HEK293 (cell line): ENCODE data around the gene HS3ST6.
A peak's percentile ranks its signal among the peaks of the same experiment; 100 is the strongest.

Experiments
- CTCF ChIA-PET: fragments of 350-600 bp; formaldehyde crosslinking; extraction: SDS; loops from one replicate; lab custom pipeline; 2021; ENCODE audit warnings: antibody characterized with exemption; lab: Yijun Ruan, JAX
- POLR2A ChIA-PET: fragments of 300-600 bp; formaldehyde crosslinking; extraction: SDS; loops from one replicate; lab custom pipeline; 2020; ENCODE audit warnings: antibody characterized with exemption, inconsistent platforms; lab: Yijun Ruan, JAX
- H3K27ac ChIP-seq: fragments of 200-500 bp; sonication (Bioruptor generic); 2 replicates; pipeline ENCODE4 v1.5.1; 2014; ENCODE audit warnings: low read depth, low read length, control low read depth, inconsistent platforms; ENCODE audit errors: extremely low read depth
- H3K36me3 ChIP-seq, 2 experiments: fragments of 200-500 bp in 1 of 2; sonication (Bioruptor generic) in 1 of 2; 1 replicate in 1 of 2; 2 replicates in 1 of 2; pipeline ENCODE4 v1.5.1; 2014 to 2017; ENCODE audit warnings: inconsistent platforms in 2 of 2, low read length in 2 of 2; ENCODE audit not compliant: control insufficient read depth in 2 of 2, insufficient read depth in 1 of 2
- H3K4me1 ChIP-seq: fragments of 200-500 bp; sonication (Bioruptor generic); 2 replicates; pipeline ENCODE4 v1.5.1; 2014; ENCODE audit warnings: mild to moderate bottlenecking, low read length, inconsistent platforms; ENCODE audit not compliant: control insufficient read depth, insufficient read depth
- H3K4me3 ChIP-seq: 2 replicates; pipeline ENCODE4 v1.5.1; 2011; ENCODE audit warnings: low read depth, mild to moderate bottlenecking, control low read depth, low read length, moderate library complexity
- H3K9me3 ChIP-seq: fragments of 200-500 bp; sonication (Bioruptor generic); 2 replicates; pipeline ENCODE4 v1.5.1; 2014; ENCODE audit warnings: low read depth, low read length, inconsistent platforms; ENCODE audit not compliant: control insufficient read depth, insufficient read depth
- GLI2 ChIP-seq: fragments of 450-650 bp; formaldehyde crosslinking; IDR thresholded peaks from 2 replicates; pipeline ENCODE4; 2017; ENCODE audit warnings: missing biosample characterization, missing genetic modification characterization, low read depth, borderline replicate concordance
- GLIS2 ChIP-seq: fragments of 450-650 bp; formaldehyde crosslinking; IDR thresholded peaks from 2 replicates; pipeline ENCODE4 v1.5.1; 2016; ENCODE audit warnings: missing biosample characterization, missing genetic modification characterization
- KLF16 ChIP-seq: fragments of 450-650 bp; formaldehyde crosslinking; IDR thresholded peaks from 2 replicates; pipeline ENCODE4 v1.5.1; 2017; ENCODE audit warnings: missing biosample characterization, missing genetic modification characterization
- REPIN1 ChIP-seq: fragments of 450-650 bp; formaldehyde crosslinking; IDR thresholded peaks from 2 replicates; pipeline ENCODE4 v1.5.1; 2017; ENCODE audit warnings: missing biosample characterization, missing genetic modification characterization, low read depth
- SCRT1 ChIP-seq: fragments of 450-650 bp; formaldehyde crosslinking; IDR thresholded peaks from 2 replicates; pipeline ENCODE4 v1.5.1; 2016; ENCODE audit warnings: missing biosample characterization, missing genetic modification characterization, borderline replicate concordance
- SP2 ChIP-seq: fragments of 450-650 bp; formaldehyde crosslinking; IDR thresholded peaks from 2 replicates; pipeline ENCODE4 v1.5.1; 2016; ENCODE audit warnings: missing biosample characterization, missing genetic modification characterization
- SP7 ChIP-seq: fragments of 450-650 bp; formaldehyde crosslinking; IDR thresholded peaks from 2 replicates; pipeline ENCODE4 v1.5.1; 2016; ENCODE audit warnings: missing biosample characterization, missing genetic modification characterization
- YY1 ChIP-seq: fragments of 450-650 bp; formaldehyde crosslinking; IDR thresholded peaks from 2 replicates; pipeline ENCODE4 v1.5.1; 2018; ENCODE audit warnings: missing biosample characterization, missing genetic modification characterization
- YY2 ChIP-seq: fragments of 450-650 bp; formaldehyde crosslinking; IDR thresholded peaks from 2 replicates; pipeline ENCODE4 v1.5.1; 2016; ENCODE audit warnings: missing biosample characterization, missing genetic modification characterization
- ZBTB20 ChIP-seq: fragments of 450-650 bp; formaldehyde crosslinking; IDR thresholded peaks from 2 replicates; pipeline ENCODE4 v1.5.1; 2016; ENCODE audit warnings: missing biosample characterization, missing genetic modification characterization
- ZBTB48 ChIP-seq: fragments of 450-650 bp; formaldehyde crosslinking; IDR thresholded peaks from 2 replicates; pipeline ENCODE4 v1.5.1; 2016; ENCODE audit warnings: missing biosample characterization, missing genetic modification characterization
- ZFP69B ChIP-seq: fragments of 450-650 bp; formaldehyde crosslinking; IDR thresholded peaks from 2 replicates; pipeline ENCODE4 v1.5.1; 2016; ENCODE audit warnings: missing biosample characterization, missing genetic modification characterization
- ZNF121 ChIP-seq: fragments of 450-650 bp; formaldehyde crosslinking; IDR thresholded peaks from 2 replicates; pipeline ENCODE4 v1.5.1; 2016; ENCODE audit warnings: missing biosample characterization, missing genetic modification characterization
- ZNF426 ChIP-seq: fragments of 450-650 bp; formaldehyde crosslinking; IDR thresholded peaks from 2 replicates; pipeline ENCODE4 v1.5.1; 2017; ENCODE audit warnings: missing biosample characterization, missing genetic modification characterization, mild to moderate bottlenecking, inconsistent platforms, moderate library complexity
- ZNF548 ChIP-seq: fragments of 450-650 bp; formaldehyde crosslinking; IDR thresholded peaks from 2 replicates; pipeline ENCODE4 v1.5.1; 2016; ENCODE audit warnings: missing biosample characterization, missing genetic modification characterization
- ZNF658 ChIP-seq: fragments of 450-650 bp; formaldehyde crosslinking; IDR thresholded peaks from 2 replicates; pipeline ENCODE4; 2016; ENCODE audit warnings: missing biosample characterization, missing genetic modification characterization
- ZNF660 ChIP-seq: fragments of 450-650 bp; IDR thresholded peaks from 2 replicates; pipeline ENCODE4 v1.5.1; 2018; ENCODE audit warnings: missing biosample characterization, mild to moderate bottlenecking, missing genetic modification characterization
- ZSCAN23 ChIP-seq: fragments of 450-650 bp; formaldehyde crosslinking; IDR thresholded peaks from 2 replicates; pipeline ENCODE4 v1.5.1; 2016; ENCODE audit warnings: missing biosample characterization, missing genetic modification characterization
- ZSCAN4 ChIP-seq: fragments of 450-650 bp; formaldehyde crosslinking; IDR thresholded peaks from 2 replicates; pipeline ENCODE4 v1.5.1; 2017; ENCODE audit warnings: missing biosample characterization, missing genetic modification characterization
- ZXDB ChIP-seq: fragments of 450-650 bp; formaldehyde crosslinking; IDR thresholded peaks from 2 replicates; pipeline ENCODE4 v1.5.1; 2016; ENCODE audit warnings: missing biosample characterization, missing genetic modification characterization
- TF ChIP-seq, protein P1 (sequence below): fragments of 450-650 bp; formaldehyde crosslinking; IDR thresholded peaks from 2 replicates; pipeline ENCODE4 v1.5.1; 2016; ENCODE audit warnings: missing biosample characterization, missing genetic modification characterization
- TF ChIP-seq, protein P2 (sequence below): fragments of 450-650 bp; formaldehyde crosslinking; IDR thresholded peaks from 2 replicates; pipeline ENCODE4 v1.5.0; 2017; ENCODE audit warnings: missing biosample characterization, missing genetic modification characterization, borderline replicate concordance
- TF ChIP-seq, protein P3 (sequence below): fragments of 450-650 bp; formaldehyde crosslinking; conservative IDR thresholded peaks from 2 replicates; pipeline ENCODE4 v1.5.1; 2016; ENCODE audit warnings: low read depth, missing biosample characterization, missing genetic modification characterization
- TF ChIP-seq, protein P4 (sequence below): fragments of 450-650 bp; formaldehyde crosslinking; IDR thresholded peaks from 2 replicates; pipeline ENCODE4 v1.5.1; 2016; ENCODE audit warnings: missing biosample characterization, missing genetic modification characterization
- TF ChIP-seq, protein P5 (sequence below): fragments of 450-650 bp; formaldehyde crosslinking; optimal IDR thresholded peaks from 2 replicates; pipeline ENCODE3; 2016; ENCODE audit warnings: missing biosample characterization, mild to moderate bottlenecking, missing genetic modification characterization

HS3ST6 gene

DNA sequence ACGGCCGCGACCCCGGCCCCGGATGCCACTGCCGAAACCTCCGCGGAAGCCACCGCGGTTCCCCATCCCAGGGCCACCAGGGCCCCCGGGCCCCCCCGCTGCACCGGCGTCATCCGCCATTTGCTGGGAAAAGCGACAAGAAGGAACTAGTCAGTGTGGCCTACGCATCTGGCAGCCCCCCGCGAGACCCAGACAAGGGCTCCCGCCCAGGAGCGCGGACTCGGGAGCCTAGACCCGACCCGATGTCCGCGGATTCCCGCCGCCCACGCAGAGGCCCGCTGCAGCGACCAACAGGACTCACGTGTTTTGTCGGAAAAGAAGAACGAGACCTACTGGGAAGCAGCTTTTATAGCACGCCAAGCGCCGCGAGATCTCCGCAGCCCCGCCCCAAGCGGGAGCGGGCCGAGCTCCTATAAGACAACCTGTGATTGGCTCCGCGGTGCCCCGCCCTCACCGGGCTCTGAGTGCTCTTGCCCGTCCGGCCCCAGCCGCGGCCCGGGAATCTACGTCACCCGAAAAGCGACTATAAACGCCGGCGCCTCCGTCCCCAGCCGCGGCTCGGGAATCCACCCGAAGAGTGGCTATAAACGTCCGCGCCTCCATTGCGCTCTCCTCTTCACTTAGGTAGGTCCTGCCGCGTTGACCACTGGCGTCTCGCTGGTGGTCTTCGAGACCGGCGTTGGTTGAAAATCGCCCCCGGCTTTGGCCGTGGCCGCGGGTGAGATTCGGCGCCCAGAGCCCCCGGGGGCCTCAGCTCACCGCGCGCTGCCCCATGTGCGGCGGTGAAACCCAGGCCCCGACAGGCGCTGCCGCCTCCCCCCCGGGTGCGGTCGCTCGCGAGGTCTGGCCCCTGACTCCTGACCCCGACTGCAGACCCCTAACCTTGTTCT lies 46.5 kb upstream of the HS3ST6 start, which contains the start of gene RPS2:
RPS2 (minus strand) TSS at position 321 of the 890 bp plus-strand sequence; CDS start at position 120, 201 bp downstream.
- Histone ChIP-seq H3K9me3 (no peaks in the 10 kb centered on the region), H3K27ac (peak within 1 kb of the TSS; percentile 100), H3K4me3 (peak within 1 kb of the TSS; percentile 94), H3K4me1 (no peaks in the 10 kb centered on the region; the same call in 1 of the 2 replicates), H3K36me3 (peaks cover 0 to 42% of the 10 kb centered on the region in 2 experiments; a peak in 1 of 3 replicates)
- POLR2A ChIA-PET = interaction anchor here (0.5 to 2.7 kb wide), 57 partner anchors 9 to 1194 kb away, joined by 3 to 76 read pairs (median 5); partner anchors contain the start of genes E4F1, ECI1, EME2 and FAHD1
- CTCF ChIA-PET = interaction anchor here (0.6 to 1.0 kb wide), 2 partner anchors 39 to 153 kb away, joined by 3 read pairs; no protein-coding TSS in a partner anchor
- TF ChIP-seq YY2 (tag by site-specific recombination) = peak; percentile 77
- peak; percentile 59 for TF ChIP-seq GLIS2
- TF ChIP-seq, protein P1, sequence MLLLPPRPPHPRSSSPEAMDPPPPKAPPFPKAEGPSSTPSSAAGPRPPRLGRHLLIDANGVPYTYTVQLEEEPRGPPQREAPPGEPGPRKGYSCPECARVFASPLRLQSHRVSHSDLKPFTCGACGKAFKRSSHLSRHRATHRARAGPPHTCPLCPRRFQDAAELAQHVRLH (tag by site-specific recombination) = 0 out of 2 replicates have a peak, but pooled peaks have one; percentile 38
- TF ChIP-seq SP2 (tag by site-specific recombination) = peak; percentile 93
- TF ChIP-seq KLF16 (tag by site-specific recombination) = peak; percentile 87
- TF ChIP-seq SP7 = peak; percentile 84
- no peak for TF ChIP-seq ZNF426 (tag by site-specific recombination)
- TF ChIP-seq, protein P2, sequence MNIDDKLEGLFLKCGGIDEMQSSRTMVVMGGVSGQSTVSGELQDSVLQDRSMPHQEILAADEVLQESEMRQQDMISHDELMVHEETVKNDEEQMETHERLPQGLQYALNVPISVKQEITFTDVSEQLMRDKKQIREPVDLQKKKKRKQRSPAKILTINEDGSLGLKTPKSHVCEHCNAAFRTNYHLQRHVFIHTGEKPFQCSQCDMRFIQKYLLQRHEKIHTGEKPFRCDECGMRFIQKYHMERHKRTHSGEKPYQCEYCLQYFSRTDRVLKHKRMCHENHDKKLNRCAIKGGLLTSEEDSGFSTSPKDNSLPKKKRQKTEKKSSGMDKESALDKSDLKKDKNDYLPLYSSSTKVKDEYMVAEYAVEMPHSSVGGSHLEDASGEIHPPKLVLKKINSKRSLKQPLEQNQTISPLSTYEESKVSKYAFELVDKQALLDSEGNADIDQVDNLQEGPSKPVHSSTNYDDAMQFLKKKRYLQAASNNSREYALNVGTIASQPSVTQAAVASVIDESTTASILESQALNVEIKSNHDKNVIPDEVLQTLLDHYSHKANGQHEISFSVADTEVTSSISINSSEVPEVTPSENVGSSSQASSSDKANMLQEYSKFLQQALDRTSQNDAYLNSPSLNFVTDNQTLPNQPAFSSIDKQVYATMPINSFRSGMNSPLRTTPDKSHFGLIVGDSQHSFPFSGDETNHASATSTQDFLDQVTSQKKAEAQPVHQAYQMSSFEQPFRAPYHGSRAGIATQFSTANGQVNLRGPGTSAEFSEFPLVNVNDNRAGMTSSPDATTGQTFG (tag by site-specific recombination) = 0 out of 2 replicates have a peak, but pooled peaks have one; percentile 43
- TF ChIP-seq, protein P3, sequence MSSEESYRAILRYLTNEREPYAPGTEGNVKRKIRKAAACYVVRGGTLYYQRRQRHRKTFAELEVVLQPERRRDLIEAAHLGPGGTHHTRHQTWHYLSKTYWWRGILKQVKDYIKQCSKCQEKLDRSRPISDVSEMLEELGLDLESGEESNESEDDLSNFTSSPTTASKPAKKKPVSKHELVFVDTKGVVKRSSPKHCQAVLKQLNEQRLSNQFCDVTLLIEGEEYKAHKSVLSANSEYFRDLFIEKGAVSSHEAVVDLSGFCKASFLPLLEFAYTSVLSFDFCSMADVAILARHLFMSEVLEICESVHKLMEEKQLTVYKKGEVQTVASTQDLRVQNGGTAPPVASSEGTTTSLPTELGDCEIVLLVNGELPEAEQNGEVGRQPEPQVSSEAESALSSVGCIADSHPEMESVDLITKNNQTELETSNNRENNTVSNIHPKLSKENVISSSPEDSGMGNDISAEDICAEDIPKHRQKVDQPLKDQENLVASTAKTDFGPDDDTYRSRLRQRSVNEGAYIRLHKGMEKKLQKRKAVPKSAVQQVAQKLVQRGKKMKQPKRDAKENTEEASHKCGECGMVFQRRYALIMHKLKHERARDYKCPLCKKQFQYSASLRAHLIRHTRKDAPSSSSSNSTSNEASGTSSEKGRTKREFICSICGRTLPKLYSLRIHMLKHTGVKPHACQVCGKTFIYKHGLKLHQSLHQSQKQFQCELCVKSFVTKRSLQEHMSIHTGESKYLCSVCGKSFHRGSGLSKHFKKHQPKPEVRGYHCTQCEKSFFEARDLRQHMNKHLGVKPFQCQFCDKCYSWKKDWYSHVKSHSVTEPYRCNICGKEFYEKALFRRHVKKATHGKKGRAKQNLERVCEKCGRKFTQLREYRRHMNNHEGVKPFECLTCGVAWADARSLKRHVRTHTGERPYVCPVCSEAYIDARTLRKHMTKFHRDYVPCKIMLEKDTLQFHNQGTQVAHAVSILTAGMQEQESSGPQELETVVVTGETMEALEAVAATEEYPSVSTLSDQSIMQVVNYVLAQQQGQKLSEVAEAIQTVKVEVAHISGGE (tag by site-specific recombination) = peak; percentile 47
- no peak for TF ChIP-seq ZNF658 (tag by site-specific recombination)
- TF ChIP-seq ZSCAN23 = no peak
- TF ChIP-seq, protein P4, sequence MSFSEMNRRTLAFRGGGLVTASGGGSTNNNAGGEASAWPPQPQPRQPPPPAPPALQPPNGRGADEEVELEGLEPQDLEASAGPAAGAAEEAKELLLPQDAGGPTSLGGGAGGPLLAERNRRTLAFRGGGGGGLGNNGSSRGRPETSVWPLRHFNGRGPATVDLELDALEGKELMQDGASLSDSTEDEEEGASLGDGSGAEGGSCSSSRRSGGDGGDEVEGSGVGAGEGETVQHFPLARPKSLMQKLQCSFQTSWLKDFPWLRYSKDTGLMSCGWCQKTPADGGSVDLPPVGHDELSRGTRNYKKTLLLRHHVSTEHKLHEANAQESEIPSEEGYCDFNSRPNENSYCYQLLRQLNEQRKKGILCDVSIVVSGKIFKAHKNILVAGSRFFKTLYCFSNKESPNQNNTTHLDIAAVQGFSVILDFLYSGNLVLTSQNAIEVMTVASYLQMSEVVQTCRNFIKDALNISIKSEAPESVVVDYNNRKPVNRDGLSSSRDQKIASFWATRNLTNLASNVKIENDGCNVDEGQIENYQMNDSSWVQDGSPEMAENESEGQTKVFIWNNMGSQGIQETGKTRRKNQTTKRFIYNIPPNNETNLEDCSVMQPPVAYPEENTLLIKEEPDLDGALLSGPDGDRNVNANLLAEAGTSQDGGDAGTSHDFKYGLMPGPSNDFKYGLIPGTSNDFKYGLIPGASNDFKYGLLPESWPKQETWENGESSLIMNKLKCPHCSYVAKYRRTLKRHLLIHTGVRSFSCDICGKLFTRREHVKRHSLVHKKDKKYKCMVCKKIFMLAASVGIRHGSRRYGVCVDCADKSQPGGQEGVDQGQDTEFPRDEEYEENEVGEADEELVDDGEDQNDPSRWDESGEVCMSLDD (tag by site-specific recombination) = no peak
- TF ChIP-seq ZBTB48 (tag by site-specific recombination) = peak; percentile 63
- peak; percentile 83 for TF ChIP-seq YY1 (tag by site-specific recombination)
- peak; percentile 84 for TF ChIP-seq ZXDB (tag by site-specific recombination)
- TF ChIP-seq ZSCAN4 = 0 out of 2 replicates have a peak, but pooled peaks have one; percentile 41
- TF ChIP-seq GLI2 = no peak
- peak; percentile 63; the same call in 1 of the 2 replicates for TF ChIP-seq REPIN1 (tag by site-specific recombination)
- TF ChIP-seq, protein P5, sequence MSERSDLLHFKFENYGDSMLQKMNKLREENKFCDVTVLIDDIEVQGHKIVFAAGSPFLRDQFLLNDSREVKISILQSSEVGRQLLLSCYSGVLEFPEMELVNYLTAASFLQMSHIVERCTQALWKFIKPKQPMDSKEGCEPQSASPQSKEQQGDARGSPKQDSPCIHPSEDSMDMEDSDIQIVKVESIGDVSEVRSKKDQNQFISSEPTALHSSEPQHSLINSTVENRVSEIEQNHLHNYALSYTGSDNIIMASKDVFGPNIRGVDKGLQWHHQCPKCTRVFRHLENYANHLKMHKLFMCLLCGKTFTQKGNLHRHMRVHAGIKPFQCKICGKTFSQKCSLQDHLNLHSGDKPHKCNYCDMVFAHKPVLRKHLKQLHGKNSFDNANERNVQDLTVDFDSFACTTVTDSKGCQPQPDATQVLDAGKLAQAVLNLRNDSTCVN (tag by site-specific recombination) = peak; percentile 76
- TF ChIP-seq ZNF121 (tag by site-specific recombination) = 0 out of 2 replicates have a peak, but pooled peaks have one; percentile 45
- no peak for TF ChIP-seq ZNF548 (tag by site-specific recombination)
- TF ChIP-seq SCRT1 (tag by site-specific recombination) = no peak
- TF ChIP-seq ZFP69B = no peak
- peak; percentile 95 for TF ChIP-seq ZNF660 (tag by site-specific recombination)
- peak; percentile 98 for TF ChIP-seq ZBTB20
